K562 (cell line): ENCODE data around the gene KLHL15. TPM values are rescaled to one million over a fixed set of nuclear protein-coding genes. Genes with fewer than 3 reads are reported as not detected.
A peak's percentile ranks its signal among the peaks of the same experiment; 100 is the strongest.

ENCODE experiments used
- ARNT ChIP-seq, 2 experiments: fragments of 450-650 bp; IDR thresholded peaks; 2 replicates each; pipeline ENCODE4 v1.6.1; 2016; ENCODE audit warnings: mild to moderate bottlenecking in 1 of 2
- EHMT2 ChIP-seq: fragments of 450-650 bp; IDR thresholded peaks from 2 replicates; pipeline ENCODE4 v1.6.1; 2018; ENCODE audit warnings: antibody characterized with exemption
- GATAD2A ChIP-seq: fragments of 450-650 bp; IDR thresholded peaks from 2 replicates; pipeline ENCODE4 v1.6.1; 2017
- HDAC2 ChIP-seq: fragments of 450-650 bp; IDR thresholded peaks from 2 replicates; pipeline ENCODE4 v1.6.1; 2016; ENCODE audit warnings: mild to moderate bottlenecking
- IFI16 ChIP-seq: fragments of 250-450 bp; sonication (Bioruptor Pico); IDR thresholded peaks from 2 replicates; pipeline ENCODE4 v2.1.2; 2022; ENCODE audit warnings: mild to moderate bottlenecking, inconsistent platforms
- MCM3 ChIP-seq: fragments of 450-650 bp; IDR thresholded peaks from 2 replicates; pipeline ENCODE4 v1.6.1; 2016
- MYBL2 ChIP-seq, 2 experiments: fragments of 450-650 bp in 1 of 2; sonication (generic) in 1 of 2; formaldehyde crosslinking in 1 of 2; IDR thresholded peaks; 2 replicates each; pipeline versions ENCODE4 v1.6.1 to v1.8.1; 2017 to 2022; ENCODE audit warnings: borderline replicate concordance in 1 of 2, inconsistent platforms in 1 of 2, low read depth in 1 of 2, mild to moderate bottlenecking in 1 of 2, missing genetic modification reagents in 1 of 2, moderate library complexity in 1 of 2
- NCOR1 ChIP-seq: fragments of 450-650 bp; IDR thresholded peaks from 2 replicates; pipeline ENCODE4 v1.6.1; 2016; ENCODE audit warnings: mild to moderate bottlenecking, moderate library complexity
- NELFE ChIP-seq: IDR thresholded peaks from 2 replicates; pipeline ENCODE4 v1.6.1; 2011; ENCODE audit warnings: mild to moderate bottlenecking; ENCODE audit not compliant: insufficient read depth, insufficient read length
- NRF1 ChIP-seq, 2 experiments: fragments of 450-650 bp; IDR thresholded peaks in 1 of 2; conservative IDR thresholded peaks in 1 of 2; 2 replicates each; pipeline ENCODE4 v1.6.1; 2014; ENCODE audit warnings: mild to moderate bottlenecking in 2 of 2
- POLR2AphosphoS5 ChIP-seq: IDR thresholded peaks from 2 replicates; pipeline ENCODE4 v1.6.1; 2011; ENCODE audit warnings: mild to moderate bottlenecking, low read depth, low read length, moderate library complexity; ENCODE audit not compliant: control insufficient read depth, insufficient read depth
- SOX6 ChIP-seq: fragments of 450-650 bp; IDR thresholded peaks from 2 replicates; pipeline ENCODE4 v1.6.1; 2014; ENCODE audit warnings: mild to moderate bottlenecking
- SREBF2 ChIP-seq: sonication (generic); formaldehyde crosslinking; IDR thresholded peaks from 2 replicates; pipeline ENCODE4 v1.4.0; 2020; ENCODE audit warnings: mild to moderate bottlenecking, missing genetic modification reagents
- SRSF9 ChIP-seq: fragments of 200-400 bp; formaldehyde crosslinking; IDR thresholded peaks from 2 replicates; pipeline ENCODE4 v1.6.1; 2017; ENCODE audit warnings: low read depth, low read length, borderline replicate concordance
- ZNF140 ChIP-seq: fragments of 250-450 bp; sonication (Bioruptor Pico); IDR thresholded peaks from 2 replicates; pipeline ENCODE4 v1.8.0; 2021; ENCODE audit warnings: moderate library complexity, mild to moderate bottlenecking, inconsistent platforms
- ZNF444 ChIP-seq: fragments of 250-450 bp; sonication (Bioruptor Pico); IDR thresholded peaks from 2 replicates; pipeline ENCODE4 v1.4.0; 2020; ENCODE audit warnings: mild to moderate bottlenecking, moderate library complexity
- polyA plus RNA-seq, 8 experiments: library from polyadenylated mRNA; depleted of rRNA in 4 of 8; stranded (reverse) in 5 of 8; unstranded in 3 of 8; fragments of >200 nt; fragmentation: Nextera tagmentation in 2 of 8; fragmentation: Illumina TruSeq in 1 of 8; extraction: Ambion mirVana in 2 of 8; extraction: Trizol in 1 of 8; gene quantifications; 2 replicates each; pipeline versions ENCODE4 v1.2.1 to v1.2.3, GENCODE V29; 2011 to 2014; ENCODE audit warnings: inconsistent platforms in 1 of 8, missing spikeins in 1 of 8
- total RNA-seq, 7 experiments: library from RNA; depleted of rRNA in 6 of 7; stranded (reverse); fragments of >200 nt in 6 of 7; fragmentation: Illumina TruSeq in 2 of 7; extraction: Trizol in 2 of 7; gene quantifications; 2 replicates each; pipeline versions ENCODE4 v1.2.1 to v1.2.3, GENCODE V29; 2011 to 2021; ENCODE audit warnings: low replicate concordance in 1 of 7
- TF ChIP-seq, protein P1 (sequence below): fragments of 250-450 bp; sonication (Bioruptor Pico); IDR thresholded peaks from 2 replicates; pipeline ENCODE4 v1.5.0; 2021; ENCODE audit warnings: mild to moderate bottlenecking, borderline replicate concordance
- TF ChIP-seq, protein P2 (sequence below): sonication (generic); formaldehyde crosslinking; IDR thresholded peaks from 2 replicates; pipeline ENCODE4 v1.8.0; 2022; ENCODE audit warnings: mild to moderate bottlenecking, missing genetic modification reagents, borderline replicate concordance
- TF ChIP-seq, protein P3 (sequence below): sonication (generic); formaldehyde crosslinking; IDR thresholded peaks from 2 replicates; pipeline ENCODE4 v1.8.1; 2023; ENCODE audit warnings: mild to moderate bottlenecking, missing genetic modification reagents
- TF ChIP-seq, protein P4 (sequence below), 2 experiments: fragments of 450-650 bp in 1 of 2; sonication (generic) in 1 of 2; formaldehyde crosslinking; conservative IDR thresholded peaks; 2 replicates each; pipeline versions ENCODE4 v1.4.0 to v1.8.1; 2020 to 2022; ENCODE audit warnings: mild to moderate bottlenecking in 1 of 2, missing genetic modification reagents in 1 of 2

The KLHL15 gene
- total and polyA plus RNA-seq, 9 of the 15 experiments (the other 6 are each of a cell fraction or from before 2014, with no cell fraction given), result 3.0 to 12.4 (median 7.6) TPM

DNA sequence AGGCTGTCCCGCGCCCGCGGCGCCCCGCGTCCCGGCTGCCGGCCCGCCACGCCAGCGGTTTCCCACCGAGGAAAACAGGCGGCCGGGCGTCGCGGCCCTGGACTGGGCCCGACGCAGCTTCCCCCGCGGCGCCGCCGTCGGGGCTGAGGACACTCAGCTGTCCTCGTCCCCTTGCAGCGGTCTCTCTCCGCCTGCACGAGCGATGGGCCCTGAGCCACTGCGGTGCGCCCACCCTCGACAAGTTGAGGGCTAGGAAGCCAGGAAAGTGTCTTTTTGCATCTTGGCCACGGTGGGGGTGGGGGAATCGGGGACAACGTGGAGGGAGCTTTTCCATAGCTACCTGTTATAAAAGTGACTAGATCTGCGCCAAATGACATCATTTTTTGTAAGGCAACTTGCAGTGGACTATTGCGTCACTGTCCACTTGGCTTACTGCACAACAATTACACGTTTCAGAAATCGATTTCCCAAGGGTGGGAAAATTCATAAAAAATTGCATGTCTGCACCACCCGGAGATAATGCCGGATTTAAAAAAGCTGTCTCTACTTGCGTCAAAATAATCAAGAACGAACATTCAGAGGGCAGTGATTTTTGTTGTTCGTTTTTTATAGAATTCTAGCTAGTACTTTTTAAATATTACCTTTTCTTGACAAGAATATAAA, 1.1 kb downstream of the KLHL15 start (continued):
- TF ChIP-seq MYBL2 (IDR thresholded peaks at IDR 0.05; ENCODE audit: low read depth) (no peak), MYBL2 (CRISPR knock-in tag; IDR thresholded peaks at IDR 0.05; ENCODE audit: borderline replicate concordance) (no peak), HDAC2 (no peak), ZNF140 (CRISPR knock-in tag) (no peak), ZNF444 (CRISPR knock-in tag) (no peak), NRF1 (conservative IDR thresholded peaks at IDR 0.05 in 1 of 2, IDR thresholded peaks at IDR 0.05 in 1 of 2) (no peak; a peak in 1 of 4 replicates), NCOR1 (no peak), POLR2AphosphoS5 (no peak), IFI16 (no peak), EHMT2 (no peak), SREBF2 (CRISPR knock-in tag) (no peak), SOX6 (no peak), GATAD2A (no peak), NELFE (no peak), MCM3 (no peak), SRSF9 (no peak), ARNT (IDR thresholded peaks at IDR 0.05) (0 out of 4 replicates have a peak, but pooled peaks of 1 of the 2 experiments have one; percentile 19)
- TF ChIP-seq, protein P1, sequence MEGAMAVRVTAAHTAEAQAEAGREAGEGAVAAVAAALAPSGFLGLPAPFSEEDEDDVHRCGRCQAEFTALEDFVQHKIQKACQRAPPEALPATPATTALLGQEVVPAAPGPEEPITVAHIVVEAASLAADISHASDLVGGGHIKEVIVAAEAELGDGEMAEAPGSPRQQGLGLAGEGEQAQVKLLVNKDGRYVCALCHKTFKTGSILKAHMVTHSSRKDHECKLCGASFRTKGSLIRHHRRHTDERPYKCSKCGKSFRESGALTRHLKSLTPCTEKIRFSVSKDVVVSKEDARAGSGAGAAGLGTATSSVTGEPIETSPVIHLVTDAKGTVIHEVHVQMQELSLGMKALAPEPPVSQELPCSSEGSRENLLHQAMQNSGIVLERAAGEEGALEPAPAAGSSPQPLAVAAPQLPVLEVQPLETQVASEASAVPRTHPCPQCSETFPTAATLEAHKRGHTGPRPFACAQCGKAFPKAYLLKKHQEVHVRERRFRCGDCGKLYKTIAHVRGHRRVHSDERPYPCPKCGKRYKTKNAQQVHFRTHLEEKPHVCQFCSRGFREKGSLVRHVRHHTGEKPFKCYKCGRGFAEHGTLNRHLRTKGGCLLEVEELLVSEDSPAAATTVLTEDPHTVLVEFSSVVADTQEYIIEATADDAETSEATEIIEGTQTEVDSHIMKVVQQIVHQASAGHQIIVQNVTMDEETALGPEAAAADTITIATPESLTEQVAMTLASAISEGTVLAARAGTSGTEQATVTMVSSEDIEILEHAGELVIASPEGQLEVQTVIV (CRISPR knock-in tag), result no peak
- TF ChIP-seq, protein P2, sequence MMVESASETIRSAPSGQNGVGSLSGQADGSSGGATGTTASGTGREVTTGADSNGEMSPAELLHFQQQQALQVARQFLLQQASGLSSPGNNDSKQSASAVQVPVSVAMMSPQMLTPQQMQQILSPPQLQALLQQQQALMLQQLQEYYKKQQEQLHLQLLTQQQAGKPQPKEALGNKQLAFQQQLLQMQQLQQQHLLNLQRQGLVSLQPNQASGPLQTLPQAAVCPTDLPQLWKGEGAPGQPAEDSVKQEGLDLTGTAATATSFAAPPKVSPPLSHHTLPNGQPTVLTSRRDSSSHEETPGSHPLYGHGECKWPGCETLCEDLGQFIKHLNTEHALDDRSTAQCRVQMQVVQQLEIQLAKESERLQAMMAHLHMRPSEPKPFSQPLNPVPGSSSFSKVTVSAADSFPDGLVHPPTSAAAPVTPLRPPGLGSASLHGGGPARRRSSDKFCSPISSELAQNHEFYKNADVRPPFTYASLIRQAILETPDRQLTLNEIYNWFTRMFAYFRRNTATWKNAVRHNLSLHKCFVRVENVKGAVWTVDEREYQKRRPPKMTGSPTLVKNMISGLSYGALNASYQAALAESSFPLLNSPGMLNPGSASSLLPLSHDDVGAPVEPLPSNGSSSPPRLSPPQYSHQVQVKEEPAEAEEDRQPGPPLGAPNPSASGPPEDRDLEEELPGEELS (CRISPR knock-in tag), result no peak
- TF ChIP-seq, protein P3, sequence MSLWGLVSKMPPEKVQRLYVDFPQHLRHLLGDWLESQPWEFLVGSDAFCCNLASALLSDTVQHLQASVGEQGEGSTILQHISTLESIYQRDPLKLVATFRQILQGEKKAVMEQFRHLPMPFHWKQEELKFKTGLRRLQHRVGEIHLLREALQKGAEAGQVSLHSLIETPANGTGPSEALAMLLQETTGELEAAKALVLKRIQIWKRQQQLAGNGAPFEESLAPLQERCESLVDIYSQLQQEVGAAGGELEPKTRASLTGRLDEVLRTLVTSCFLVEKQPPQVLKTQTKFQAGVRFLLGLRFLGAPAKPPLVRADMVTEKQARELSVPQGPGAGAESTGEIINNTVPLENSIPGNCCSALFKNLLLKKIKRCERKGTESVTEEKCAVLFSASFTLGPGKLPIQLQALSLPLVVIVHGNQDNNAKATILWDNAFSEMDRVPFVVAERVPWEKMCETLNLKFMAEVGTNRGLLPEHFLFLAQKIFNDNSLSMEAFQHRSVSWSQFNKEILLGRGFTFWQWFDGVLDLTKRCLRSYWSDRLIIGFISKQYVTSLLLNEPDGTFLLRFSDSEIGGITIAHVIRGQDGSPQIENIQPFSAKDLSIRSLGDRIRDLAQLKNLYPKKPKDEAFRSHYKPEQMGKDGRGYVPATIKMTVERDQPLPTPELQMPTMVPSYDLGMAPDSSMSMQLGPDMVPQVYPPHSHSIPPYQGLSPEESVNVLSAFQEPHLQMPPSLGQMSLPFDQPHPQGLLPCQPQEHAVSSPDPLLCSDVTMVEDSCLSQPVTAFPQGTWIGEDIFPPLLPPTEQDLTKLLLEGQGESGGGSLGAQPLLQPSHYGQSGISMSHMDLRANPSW (CRISPR knock-in tag), result no peak
- TF ChIP-seq, protein P4, sequence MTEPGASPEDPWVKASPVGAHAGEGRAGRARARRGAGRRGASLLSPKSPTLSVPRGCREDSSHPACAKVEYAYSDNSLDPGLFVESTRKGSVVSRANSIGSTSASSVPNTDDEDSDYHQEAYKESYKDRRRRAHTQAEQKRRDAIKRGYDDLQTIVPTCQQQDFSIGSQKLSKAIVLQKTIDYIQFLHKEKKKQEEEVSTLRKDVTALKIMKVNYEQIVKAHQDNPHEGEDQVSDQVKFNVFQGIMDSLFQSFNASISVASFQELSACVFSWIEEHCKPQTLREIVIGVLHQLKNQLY (CRISPR knock-in tag; conservative IDR thresholded peaks at IDR 0.05), result no peak
